ENCODE data around the gene TMEM125.

The TMEM125 gene

DNA sequence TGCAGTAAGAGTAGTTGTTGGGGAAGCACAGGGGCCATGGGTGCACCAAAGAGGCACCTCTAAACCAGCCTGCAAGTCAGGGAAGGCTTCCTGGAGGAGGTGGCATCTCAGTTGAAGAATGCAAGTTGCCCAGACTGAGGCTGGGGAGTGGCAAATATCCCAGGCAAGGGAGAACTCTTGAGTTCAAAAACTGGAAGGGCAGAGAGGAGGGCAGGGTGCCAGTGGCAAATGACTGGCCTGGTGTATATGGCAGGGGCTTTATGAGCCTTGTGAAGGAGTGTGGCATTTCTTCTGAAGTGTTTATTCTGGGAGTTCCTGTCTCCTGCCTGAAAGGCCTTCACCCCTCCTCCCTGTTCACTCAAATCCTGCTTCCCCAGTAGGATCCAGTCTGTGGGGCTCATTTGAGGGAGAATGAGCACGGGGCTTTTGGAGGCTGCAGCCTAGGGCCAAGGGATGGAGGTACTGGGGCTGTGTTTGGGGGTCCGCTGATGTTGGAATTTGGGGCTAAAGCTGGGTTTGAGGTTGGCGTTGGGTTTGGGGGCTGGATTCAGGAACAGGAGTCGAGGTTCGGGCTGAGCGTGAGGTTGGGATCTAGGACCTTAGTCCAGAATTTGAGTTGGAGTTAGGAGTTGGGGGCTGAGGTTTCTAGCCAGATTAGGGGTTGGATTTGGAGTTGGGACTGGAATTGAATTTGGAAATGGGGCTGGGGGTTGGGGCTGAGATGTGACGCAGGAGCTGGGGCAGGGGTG is at the start of gene TMEM125:
Gene TMEM125, plus strand, starts transcription at position 357 of the 749 bp plus-strand sequence. CDS start 2,740 bp downstream, outside the sequence.
- DNase-seq: no peak

DNA sequence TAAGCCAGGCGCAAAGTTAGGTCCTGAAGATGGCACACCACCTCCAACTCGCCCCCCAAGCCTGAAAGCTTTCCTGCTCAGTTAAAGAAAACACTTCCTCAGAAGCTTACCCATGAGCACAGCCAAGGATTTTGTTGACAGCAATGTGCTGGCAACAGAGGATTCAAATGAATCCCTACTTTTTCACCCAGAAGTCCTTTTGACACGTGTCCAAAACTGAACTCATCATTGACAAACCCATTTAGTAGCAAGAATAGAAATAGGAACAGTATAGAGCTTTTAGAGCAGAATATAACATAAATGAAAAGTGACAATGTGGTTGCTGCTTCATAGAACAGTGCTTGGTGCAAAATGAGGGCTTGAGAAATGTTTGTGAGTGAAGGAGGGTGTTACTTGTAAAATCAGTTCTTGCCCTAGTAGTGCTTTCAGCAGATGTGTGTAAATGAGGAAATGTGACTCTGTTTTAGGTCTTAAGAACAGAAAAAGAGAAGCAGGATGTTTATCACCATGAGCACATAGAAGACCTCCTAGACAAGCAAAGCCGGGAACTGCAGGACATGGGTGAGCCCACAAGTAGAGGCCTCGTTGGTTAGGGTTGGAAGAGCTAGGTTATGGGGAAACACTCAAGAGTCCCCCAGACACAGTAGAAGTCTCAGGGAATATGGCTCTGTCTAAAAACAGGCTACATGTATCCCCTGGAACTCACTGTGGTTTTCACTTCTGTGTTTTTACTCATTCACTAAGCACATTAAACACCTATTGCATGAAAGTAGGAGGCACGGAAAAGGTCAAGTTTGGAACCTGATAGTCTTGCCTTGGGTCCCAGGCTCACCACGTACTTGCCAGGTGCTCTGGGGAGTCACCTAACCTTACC is 48.6 kb upstream of the TMEM125 start:
- DNase-seq: no peak

DNA sequence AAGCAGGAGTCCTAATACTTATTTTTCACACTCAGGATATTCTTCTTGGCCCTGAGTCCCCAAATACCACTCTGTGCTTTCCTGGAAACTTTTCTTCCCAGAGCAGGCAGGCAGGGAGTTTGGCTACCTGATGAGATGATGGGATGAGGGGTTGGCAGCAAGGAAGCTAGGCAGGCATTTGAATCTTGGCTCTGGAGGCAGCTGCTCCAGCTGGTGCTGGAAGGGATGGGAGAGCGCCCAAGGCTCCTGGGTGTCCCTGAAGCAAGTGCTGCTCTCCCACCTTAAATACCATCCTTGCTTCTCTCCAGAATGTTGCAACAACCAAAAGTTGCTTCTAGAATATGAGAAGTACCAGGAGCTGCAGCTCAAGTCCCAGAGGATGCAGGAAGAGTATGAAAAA is 48.0 kb upstream of the TMEM125 start:
- no peak for DNase-seq

DNA sequence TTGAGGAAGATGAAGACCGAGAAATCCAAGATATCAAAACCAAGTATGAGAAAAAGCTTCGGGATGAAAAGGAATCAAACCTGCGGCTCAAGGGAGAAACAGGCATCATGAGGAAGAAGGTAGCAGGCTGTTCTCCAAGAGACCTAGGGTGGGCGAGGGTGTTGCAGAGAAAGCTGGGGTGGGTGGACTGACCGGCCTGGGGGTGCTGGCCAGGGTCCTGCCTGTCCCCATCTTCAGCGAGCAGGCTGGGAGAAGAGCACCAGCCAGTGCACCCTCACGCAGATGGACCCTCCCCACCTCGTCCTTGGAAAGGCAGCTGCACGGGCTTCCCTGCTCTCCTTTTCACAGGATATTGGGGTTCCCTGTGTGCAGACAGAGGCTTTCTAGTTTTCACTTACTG is 46.9 kb upstream of the TMEM125 start:
- no peak for DNase-seq

DNA sequence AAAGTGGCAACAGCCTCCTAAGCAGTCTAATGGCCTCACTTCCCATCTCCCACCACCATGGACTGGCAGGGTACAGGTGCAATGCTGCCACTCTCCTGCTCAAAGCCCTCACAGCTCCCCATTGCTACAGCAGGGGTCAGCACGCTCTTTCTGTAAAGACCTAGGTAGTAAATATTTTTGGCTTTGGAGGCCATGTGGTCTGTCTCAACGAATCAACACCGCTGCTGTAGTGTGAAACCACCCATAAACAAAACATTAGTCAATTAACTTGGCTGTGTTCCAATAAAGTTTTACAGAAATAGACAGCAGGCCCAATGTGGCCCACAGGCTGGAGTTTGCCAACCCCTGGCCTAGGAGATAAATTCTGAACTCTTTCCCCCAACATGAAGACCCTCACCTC is 44.6 kb upstream of the TMEM125 start:
- peak; percentile 11 for DNase-seq

DNA sequence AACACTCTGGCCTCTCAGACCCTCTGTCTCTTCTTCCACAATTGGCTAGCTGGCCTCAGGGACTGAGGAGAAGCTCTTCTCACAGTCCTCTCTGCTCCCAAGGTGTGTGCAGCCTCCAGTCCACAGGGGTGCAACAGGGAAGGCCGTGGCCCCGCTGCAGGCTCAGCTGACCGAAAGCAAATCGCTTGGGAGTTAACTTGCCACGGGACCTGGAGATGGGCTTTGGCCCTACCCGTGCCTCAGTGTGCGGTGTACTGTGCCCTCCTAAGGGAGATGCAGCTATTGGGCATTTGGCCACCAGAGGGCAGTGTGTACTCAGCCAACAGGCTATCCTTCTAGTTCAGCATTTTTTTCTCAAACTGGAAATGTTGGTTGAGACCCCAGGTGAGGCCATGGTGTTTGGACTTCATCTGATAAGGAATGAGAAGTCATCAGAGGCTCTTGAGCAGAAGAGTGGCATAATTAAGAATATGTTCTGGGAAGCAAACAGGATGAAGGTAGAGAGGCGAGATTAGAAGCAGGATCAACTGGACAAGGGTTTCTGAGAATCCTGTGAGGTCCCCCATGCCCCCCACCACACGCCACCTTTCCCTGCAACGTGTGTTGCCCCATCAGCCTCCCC is 42.5 kb upstream of the TMEM125 start:
- peak; percentile 77 for DNase-seq

DNA sequence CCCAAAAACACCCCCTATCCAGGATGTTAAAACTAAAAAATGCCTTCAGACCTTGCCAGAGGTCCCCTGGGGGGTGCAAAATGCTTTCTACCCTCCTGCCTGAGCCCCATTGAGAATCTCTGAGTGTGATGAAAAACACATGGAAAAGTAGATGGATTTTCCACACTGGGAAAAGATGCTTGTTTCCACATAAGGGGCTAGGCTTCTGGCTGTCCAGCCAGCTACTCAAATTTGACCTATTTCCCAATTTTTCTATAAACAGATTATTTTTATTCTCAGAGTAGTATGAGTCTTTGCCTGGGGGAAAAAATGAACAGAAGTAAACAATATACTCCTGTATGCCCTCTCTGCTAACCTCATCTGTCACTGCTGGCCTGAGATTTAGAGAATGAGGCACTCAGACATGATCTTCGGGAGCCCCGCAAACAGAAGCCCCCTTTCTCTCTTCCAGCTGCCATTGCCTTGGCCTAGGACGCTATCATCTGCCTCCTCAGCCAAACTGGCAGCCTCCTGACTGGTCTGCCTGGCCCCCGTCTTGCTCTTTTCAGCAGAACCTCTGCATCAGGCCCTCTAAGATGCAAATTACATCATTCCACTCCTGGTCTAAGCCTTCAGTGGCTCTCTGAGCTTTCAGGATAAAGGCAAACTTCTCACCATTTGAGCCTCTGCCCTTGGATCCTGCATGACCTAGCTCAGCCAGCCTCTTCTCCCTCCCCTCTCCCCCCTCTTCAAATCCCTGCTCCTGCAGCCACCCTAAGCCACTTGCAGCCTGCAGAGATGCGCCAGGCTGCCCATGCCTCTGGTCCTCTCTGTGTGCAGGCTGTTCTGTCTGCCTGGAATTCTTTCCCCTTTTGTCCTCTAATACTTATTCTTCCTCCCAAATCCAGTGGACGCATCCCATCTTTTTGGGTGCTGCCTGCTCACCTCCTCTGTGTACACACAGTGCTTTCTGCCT is 39.7 kb upstream of the TMEM125 start:
- no peak for DNase-seq

DNA sequence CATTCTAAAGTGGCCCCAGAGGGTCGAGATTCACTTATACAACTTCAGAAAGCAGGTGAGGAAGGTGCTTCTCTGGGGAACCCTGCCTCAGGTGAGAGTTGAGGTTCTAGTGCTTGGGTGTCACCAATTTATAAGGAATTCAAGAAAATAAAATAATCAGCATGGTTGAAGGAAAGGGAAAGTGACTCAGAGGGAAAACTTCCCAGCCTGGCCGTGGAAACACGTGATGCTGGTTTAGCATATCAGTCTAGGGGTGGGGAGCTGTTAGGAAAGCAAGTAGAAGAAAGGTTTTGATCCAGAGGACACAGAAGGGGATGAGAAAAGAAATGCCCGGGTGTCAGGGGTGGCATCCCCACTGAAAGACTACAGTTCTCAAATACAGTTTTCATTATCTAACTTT is 37.7 kb upstream of the TMEM125 start:
- peak; percentile 81 for DNase-seq

DNA sequence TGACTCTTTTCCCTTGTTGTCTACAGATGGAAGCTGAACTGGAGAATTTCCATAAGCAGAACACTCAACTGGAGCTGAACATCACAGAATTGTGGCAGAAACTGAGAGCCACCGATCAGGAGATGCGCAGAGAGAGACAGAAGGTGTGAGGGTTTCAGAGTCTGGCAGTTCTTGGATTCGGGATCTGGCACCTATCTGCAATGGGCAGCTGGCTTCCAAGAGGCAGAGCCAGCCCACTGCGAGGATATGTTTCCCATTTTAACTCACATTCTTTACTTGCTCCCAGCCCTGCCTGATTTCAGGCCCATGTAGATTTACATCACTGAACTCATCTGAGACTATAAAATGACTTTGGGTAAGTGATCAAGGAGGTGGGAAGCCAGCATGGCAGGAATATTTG is 37.3 kb upstream of the TMEM125 start:
- DNase-seq: no peak

DNA sequence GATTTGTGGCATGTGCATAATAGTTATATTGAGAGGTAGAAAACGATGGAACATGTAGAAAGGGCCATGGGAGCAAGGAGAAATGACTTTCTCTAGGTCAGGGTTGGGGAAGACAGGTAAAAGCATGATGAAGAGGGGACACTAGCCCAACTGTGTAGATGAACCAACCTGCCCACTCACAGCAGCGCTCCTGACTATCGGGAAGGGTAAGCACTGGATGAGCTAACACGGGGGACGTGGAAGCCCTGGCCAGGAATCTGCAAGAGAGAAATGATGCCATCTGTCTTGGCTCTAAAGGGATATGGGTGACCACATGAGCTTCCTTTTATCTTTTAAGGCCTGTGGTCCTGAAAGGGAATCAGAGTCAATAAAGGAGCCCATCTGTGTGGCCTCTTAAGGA is 36.2 kb upstream of the TMEM125 start:
- no peak for DNase-seq

DNA sequence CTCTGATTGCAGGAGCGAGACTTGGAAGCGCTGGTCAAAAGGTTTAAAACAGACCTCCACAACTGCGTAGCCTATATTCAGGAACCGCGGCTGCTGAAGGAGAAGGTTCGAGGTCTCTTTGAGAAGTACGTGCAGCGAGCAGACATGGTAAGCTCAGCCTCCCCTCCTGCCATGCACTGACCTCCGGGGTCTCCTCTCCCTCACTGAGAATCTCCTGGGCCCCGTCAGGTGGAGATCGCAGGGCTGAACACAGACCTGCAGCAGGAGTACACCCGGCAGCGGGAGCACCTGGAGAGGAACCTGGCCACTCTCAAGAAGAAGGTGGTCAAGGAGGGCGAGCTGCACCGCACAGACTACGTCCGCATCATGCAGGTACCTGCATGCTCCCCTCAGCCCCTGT is 35.5 kb upstream of the TMEM125 start:
- DNase-seq: no peak

DNA sequence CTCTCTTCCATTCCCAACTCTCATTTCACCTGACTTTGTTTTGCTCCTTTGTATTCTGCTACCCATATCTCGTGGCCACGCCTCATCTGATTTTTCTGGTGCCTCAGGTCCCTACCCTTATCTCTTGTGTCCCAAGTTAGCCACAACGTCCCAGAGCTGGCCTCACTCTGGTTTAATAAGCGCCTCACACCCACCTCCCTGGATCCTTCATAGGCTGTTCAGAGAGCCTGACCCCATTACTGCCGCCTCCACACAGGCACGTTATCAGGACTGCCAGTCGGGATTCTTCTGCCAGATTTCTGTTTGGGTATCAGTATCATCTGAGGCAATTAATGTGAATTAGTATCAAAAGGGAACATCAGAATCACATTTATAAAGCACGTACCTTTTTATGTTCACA is 34.7 kb upstream of the TMEM125 start:
- DNase-seq: no peak

DNA sequence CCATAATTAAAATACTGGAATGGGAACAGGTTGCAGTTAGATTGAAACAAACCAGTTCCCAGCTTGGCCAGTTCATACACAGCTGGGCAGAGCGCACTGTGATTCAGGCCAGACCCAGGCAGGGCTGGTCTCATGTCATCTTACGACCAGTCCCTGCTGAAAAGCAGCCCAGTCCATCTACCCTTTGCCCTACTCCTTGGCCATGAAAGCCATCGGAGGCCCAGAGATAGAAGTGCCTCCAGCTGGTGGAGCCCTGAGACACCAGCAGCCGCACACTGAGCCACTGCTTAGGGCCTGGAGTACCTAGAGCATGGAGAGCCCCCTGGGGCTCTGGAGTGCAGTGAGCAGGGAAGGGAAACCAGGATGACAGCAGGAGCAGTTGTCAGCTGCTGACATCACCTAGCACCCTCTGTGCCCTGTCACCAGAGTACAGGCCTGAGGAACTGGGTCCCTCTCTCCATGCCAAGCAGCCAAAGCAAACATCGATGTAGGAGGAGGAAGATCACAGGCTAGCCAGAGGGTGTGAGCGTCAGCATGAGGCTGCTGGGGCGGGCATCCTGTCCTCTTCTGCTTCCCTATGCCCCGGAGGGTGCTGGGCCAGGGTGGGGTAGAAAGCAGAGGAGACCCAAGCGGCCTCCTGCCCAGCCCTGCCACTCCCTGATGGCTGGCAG is 34.2 kb upstream of the TMEM125 start:
- DNase-seq: no peak

DNA sequence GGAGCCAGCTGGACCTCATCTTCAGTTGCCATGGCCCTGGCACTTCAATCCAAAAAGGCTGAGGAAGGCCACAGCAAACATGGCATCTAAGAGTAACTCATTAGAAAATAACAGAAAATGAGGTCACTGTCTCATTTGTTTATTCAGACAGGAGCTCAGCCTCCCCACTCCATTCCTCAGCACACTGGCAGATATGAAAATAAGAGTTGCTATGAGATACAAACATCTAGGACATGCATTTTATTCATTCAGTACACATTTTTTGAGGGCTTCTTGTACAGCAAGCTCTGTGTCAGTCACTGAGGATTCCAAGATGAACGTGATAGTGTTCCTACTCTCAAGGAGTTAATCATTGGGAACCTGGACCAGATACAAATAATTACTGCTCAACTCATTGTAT is 32.7 kb upstream of the TMEM125 start:
- DNase-seq: peak; percentile 11

DNA sequence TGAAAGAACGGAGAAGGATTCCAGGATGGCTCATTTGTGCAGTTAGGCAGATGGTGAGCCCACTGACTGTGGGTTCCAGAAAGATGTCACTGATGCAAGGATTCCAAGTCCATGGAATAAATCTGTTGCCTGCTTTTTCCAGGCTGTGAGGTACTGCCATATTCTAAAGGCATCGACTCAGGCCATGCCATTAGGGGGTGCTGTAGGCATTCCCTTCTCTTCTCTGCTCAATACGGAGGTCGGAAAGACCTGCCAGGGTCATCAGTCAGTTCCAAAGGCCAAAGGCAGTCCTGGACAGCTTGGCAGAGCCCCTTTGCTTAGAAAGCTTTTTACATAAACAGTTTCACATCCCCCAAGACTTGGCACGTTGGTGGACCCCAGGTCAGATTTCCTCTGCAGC is 31.7 kb upstream of the TMEM125 start:
- peak; percentile 64 for DNase-seq

DNA sequence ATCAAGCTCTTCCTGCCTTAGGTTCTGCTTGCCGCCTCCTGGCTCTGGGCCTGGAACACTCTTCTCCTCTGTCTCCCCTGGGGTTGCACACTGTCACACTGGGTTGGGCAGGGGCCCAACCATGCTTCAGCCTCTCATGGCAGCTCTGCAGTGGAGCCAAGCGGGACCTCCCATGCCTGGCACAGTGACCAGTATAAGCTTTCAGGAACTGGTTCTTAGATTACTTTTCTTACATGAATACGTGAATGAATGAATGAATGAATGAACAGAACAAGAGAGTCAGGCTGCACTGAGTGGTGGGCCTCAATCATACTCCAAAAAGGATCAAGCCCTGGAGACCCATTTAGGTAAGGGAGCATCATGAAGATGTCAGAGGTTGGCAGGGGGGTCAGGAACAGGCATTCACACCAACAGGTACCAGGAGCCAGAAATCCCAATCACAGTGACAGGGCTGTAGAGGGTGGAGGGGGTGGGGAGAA is 30.8 kb upstream of the TMEM125 start:
- DNase-seq: no peak

DNA sequence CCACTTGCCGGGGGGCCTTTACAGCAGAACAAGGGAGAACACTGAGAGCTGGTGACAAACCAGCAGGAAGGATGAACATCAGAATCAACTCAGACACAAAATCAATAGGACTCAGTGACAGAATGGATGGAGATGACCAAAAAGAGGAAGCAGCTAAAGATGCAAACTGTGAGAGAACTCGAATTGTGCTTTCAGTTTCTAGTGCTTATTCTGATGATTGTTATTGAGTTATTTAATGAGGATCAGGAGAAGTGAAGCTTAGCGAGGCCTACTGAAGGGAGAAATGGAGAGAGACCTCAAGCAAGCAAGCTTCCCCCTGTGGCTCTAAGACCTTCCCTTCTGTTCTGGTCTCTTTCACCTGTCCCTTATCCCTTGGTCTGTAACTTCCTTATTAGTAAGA is 30.3 kb upstream of the TMEM125 start:
- DNase-seq: no peak

DNA sequence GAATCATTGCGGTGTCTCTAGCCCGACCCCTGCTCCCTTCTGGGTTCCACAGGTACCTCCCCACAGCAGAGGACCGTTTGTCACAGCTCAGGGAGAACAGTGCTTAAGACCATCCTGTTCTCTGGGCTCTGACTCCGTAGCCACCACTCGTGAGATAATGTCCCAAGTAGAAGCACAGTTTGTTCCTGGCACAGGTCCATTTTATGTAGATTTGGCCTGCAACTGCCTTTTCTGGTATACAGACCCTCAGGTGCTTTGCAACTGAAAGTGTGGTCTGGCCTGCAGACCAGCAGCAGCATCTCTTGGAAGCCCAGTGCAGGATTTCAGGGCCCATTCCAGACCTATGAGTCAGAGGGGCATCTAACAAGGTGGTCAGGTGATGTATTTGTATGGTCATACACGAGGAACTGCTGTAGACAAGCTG is 28.4 kb upstream of the TMEM125 start:
- DNase-seq: peak; percentile 64

DNA sequence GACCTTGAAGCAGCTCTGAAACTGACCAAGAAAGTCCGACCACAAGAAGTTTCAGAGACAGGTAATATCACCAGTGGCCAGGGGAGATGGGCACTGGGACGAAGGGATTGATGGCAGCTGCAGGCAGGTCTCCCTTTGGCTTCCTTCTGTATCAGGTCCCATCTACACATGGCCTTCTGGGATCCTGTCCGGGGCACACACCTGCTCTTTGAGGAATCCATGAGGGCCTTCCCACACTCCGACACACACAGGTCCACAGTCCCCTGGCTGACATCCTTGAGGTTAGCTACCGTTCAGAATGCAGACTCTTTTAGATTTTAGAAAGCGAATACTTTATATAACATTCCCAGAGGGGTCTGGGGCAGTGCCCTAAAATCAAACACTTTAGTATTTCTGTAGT is 26.5 kb upstream of the TMEM125 start:
- DNase-seq: no peak

DNA sequence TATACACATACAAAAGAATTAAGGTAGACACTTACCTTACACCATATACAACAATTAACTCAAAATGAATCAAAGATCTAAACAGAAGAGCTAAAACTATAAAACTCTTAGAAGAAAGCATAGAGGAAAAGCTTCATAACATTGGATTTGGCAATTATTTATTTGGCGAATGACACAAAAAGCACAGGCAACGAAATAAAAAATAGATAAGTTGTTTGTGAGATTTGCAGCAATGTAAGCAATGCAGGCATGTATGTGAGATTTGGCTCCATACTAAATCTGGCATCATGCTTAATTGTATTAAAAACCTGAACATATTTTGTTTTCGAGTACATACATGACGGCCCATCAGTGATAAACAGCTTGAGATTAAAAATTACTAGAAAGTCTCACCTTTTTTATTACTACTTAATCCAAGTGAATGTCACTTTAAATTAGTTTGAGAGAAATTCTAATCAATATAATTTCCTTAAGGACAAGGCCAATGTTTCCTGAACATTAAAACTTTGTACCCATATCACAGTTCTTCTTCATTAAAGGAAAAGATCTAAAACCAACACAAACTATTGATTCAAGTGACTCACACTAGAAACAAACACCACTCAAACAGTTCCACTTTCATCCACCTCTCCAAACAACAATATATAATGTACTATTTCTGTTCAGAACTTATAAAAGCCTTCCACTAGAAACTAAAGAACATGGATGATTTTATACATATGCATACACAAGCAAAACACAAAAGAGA is 23.1 kb upstream of the TMEM125 start:
- no peak for DNase-seq
